ENCODE data around the gene CNOT4. TPM values are rescaled to one million over a fixed set of nuclear protein-coding genes. Genes with fewer than 3 reads are reported as not detected.

Gene CNOT4
- total RNA-seq, 1 experiment from 2014 or later = 16.6 TPM

GRCh38 chr7:135410543-135410942 lies 99.4 kb downstream of the CNOT4 start:
- Histone ChIP-seq H3K9ac (ENCODE audit: low read length) (no peak overlapping the region), H3K36me3 (ENCODE audit: control insufficient read depth in 1 of 2, insufficient read depth in 2 of 2, low read length in 2 of 2) (peaks cover 0 to 3% of the 10 kb centered on the region in 2 experiments; a peak in 1 of 4 replicates), H3K4me1 (ENCODE audit: control insufficient read depth in 1 of 2, insufficient read depth in 2 of 2, low read length in 2 of 2) (no peaks in the 10 kb centered on the region; a peak in 1 of 4 replicates), H3K27me3 (ENCODE audit: insufficient read depth, low read length) (no peaks in the 10 kb centered on the region), H3K9me2 (ENCODE audit: insufficient read depth) (no peaks in the 10 kb centered on the region), H3K27ac (ENCODE audit: low read depth, low read length) (no peak overlapping the region), H2AFZ (ENCODE audit: low read depth, low read length, poor library complexity, severe bottlenecking) (no peak overlapping the region), H3K9me3 (ENCODE audit: control insufficient read depth in 1 of 2, insufficient read depth in 1 of 2, low read depth in 1 of 2, low read length in 2 of 2) (no peaks in the 10 kb centered on the region), H3K4me3 (replicated peaks in 1 of 2; ENCODE audit: low read depth in 1 of 2, low read length in 2 of 2) (no peak overlapping the region), H3K79me2 (ENCODE audit: insufficient read depth, low read length) (no peaks in the 10 kb centered on the region; the same call in 1 of the 2 replicates), H3K4me2 (ENCODE audit: low read length) (no peak overlapping the region), H4K20me1 (ENCODE audit: insufficient read depth) (peaks cover 4% of the 10 kb centered on the region; the same call in 1 of the 2 replicates)
- ATAC-seq = no peak
- TF ChIP-seq ZFX (IDR thresholded peaks at IDR 0.05) = no peak
- intact Hi-C loops (cut with micrococcal nuclease) = no loop called here
- POLR2A ChIA-PET = no interaction called here
- RAD21 ChIA-PET (ENCODE audit: low non-redundant PET in 1 of 2, low total read pairs in 2 of 2, uncharacterized antibody in 2 of 2, unreplicated experiment in 2 of 2) = no interaction called here
- CTCF ChIA-PET = no interaction called here
- no TSS peak for BruUV-seq (replicated peaks)
- DNase-seq (ENCODE audit: low read depth, low spot score) = no peak

- CTCF ChIA-PET = no interaction called here
- TF ChIP-seq, protein P1, sequence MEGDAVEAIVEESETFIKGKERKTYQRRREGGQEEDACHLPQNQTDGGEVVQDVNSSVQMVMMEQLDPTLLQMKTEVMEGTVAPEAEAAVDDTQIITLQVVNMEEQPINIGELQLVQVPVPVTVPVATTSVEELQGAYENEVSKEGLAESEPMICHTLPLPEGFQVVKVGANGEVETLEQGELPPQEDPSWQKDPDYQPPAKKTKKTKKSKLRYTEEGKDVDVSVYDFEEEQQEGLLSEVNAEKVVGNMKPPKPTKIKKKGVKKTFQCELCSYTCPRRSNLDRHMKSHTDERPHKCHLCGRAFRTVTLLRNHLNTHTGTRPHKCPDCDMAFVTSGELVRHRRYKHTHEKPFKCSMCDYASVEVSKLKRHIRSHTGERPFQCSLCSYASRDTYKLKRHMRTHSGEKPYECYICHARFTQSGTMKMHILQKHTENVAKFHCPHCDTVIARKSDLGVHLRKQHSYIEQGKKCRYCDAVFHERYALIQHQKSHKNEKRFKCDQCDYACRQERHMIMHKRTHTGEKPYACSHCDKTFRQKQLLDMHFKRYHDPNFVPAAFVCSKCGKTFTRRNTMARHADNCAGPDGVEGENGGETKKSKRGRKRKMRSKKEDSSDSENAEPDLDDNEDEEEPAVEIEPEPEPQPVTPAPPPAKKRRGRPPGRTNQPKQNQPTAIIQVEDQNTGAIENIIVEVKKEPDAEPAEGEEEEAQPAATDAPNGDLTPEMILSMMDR (IDR thresholded peaks at IDR 0.05 in 2 of 3, conservative IDR thresholded peaks at IDR 0.05 in 1 of 3; ENCODE audit: borderline replicate concordance in 1 of 3, insufficient read depth in 1 of 3, low read depth in 2 of 3, low read length in 2 of 3) = no peak
- no peak for TF ChIP-seq JUND (IDR thresholded peaks at IDR 0.05)
- no peak for TF ChIP-seq REST (IDR thresholded peaks at IDR 0.05; ENCODE audit: low read depth)
- TF ChIP-seq FOSL1 (IDR thresholded peaks at IDR 0.05; ENCODE audit: low read depth) = no peak
- TF ChIP-seq EZH2phosphoT487 (IDR thresholded peaks at IDR 0.05; ENCODE audit: borderline replicate concordance) = no peak
- TF ChIP-seq ATF3 (IDR thresholded peaks at IDR 0.05) = no peak
- ATAC-seq = no peak
These were observed 99.9 kb downstream of the CNOT4 start for GRCh38 chr7:135409845-135410542.

More at GRCh38 chr7:135409845-135410542, 99.9 kb downstream of the CNOT4 start:
- Histone ChIP-seq H3K79me2 (ENCODE audit: insufficient read depth, low read length) (no peaks in the 10 kb centered on the region; the same call in 1 of the 2 replicates), H3K27ac (ENCODE audit: low read depth, low read length) (no peak overlapping the region), H2AFZ (ENCODE audit: low read depth, low read length, poor library complexity, severe bottlenecking) (no peak overlapping the region), H3K4me2 (ENCODE audit: low read length) (no peak overlapping the region), H3K36me3 (ENCODE audit: control insufficient read depth in 1 of 2, insufficient read depth in 2 of 2, low read length in 2 of 2) (peaks cover 0 to 3% of the 10 kb centered on the region in 2 experiments; a peak in 1 of 4 replicates), H3K9me2 (ENCODE audit: insufficient read depth) (no peaks in the 10 kb centered on the region), H3K9ac (ENCODE audit: low read length) (no peak overlapping the region), H4K20me1 (ENCODE audit: insufficient read depth) (peaks cover 4% of the 10 kb centered on the region; the same call in 1 of the 2 replicates), H3K27me3 (ENCODE audit: insufficient read depth, low read length) (no peaks in the 10 kb centered on the region), H3K9me3 (ENCODE audit: control insufficient read depth in 1 of 2, insufficient read depth in 1 of 2, low read depth in 1 of 2, low read length in 2 of 2) (no peaks in the 10 kb centered on the region), H3K4me3 (replicated peaks in 1 of 2; ENCODE audit: low read depth in 1 of 2, low read length in 2 of 2) (no peak overlapping the region), H3K4me1 (ENCODE audit: control insufficient read depth in 1 of 2, insufficient read depth in 2 of 2, low read length in 2 of 2) (no peaks in the 10 kb centered on the region; a peak in 1 of 4 replicates)
- RAD21 ChIA-PET (ENCODE audit: low non-redundant PET in 1 of 2, low total read pairs in 2 of 2, uncharacterized antibody in 2 of 2, unreplicated experiment in 2 of 2) = no interaction called here
- POLR2A ChIA-PET = no interaction called here
- no TSS peak for BruUV-seq (replicated peaks)
- intact Hi-C loops (cut with micrococcal nuclease) = no loop called here
- no peak for DNase-seq (ENCODE audit: low read depth, low spot score)
